ENCODE data around the gene THSD7A. TPM values are rescaled to one million over a fixed set of nuclear protein-coding genes. Genes with fewer than 3 reads are reported as not detected.
A peak's percentile ranks its signal among the peaks of the same experiment; 100 is the strongest.

Gene THSD7A
- total RNA-seq, 1 donor from 2014 or later, result 10.1 TPM

GRCh38 chr7:11394438-11394837 lies 437.6 kb downstream of the THSD7A start:
- DNase-seq (ENCODE audit: low spot score in 2 of 2), result no peak
- Histone ChIP-seq H3K36me3 (no peaks in the 10 kb centered on the region), H3K27ac (no peak overlapping the region), H3K4me3 (no peak overlapping the region), H3K9me3 (no peaks in the 10 kb centered on the region), H3K27me3 (no peaks in the 10 kb centered on the region), H3K4me1 (no peaks in the 10 kb centered on the region)
- TF ChIP-seq CTCF (IDR thresholded peaks at IDR 0.05), result no peak
- intact Hi-C loops (cut with DNase I), result no loop called here

- TF ChIP-seq CTCF (IDR thresholded peaks at IDR 0.05), result no peak
- intact Hi-C loops (cut with DNase I), result no loop called here
- no peak overlapping the region for H3K4me3 ChIP-seq
- H3K27ac ChIP-seq, result no peak overlapping the region
- H3K4me1 ChIP-seq, result no peaks in the 10 kb centered on the region
- H3K27me3 ChIP-seq, result no peaks in the 10 kb centered on the region
- DNase-seq (ENCODE audit: low spot score in 2 of 2), result no peak
- H3K36me3 ChIP-seq, result no peaks in the 10 kb centered on the region
- no peaks in the 10 kb centered on the region for H3K9me3 ChIP-seq
Measured at GRCh38 chr7:11379641-11380040, 452.4 kb downstream of the THSD7A start.

GRCh38 chr7:11376529-11376928 lies 455.5 kb downstream of the THSD7A start:
- no peaks in the 10 kb centered on the region for H3K36me3 ChIP-seq
- no peak overlapping the region for H3K27ac ChIP-seq
- DNase-seq (ENCODE audit: low spot score in 2 of 2), result no peak
- H3K27me3 ChIP-seq, result no peaks in the 10 kb centered on the region
- intact Hi-C loops (cut with DNase I), result no loop called here
- no peaks in the 10 kb centered on the region for H3K9me3 ChIP-seq
- H3K4me1 ChIP-seq, result no peaks in the 10 kb centered on the region
- H3K4me3 ChIP-seq, result no peak overlapping the region
- no peak for TF ChIP-seq CTCF (IDR thresholded peaks at IDR 0.05)

- intact Hi-C loops (cut with DNase I), result no loop called here
- no peaks in the 10 kb centered on the region for H3K27me3 ChIP-seq
- no peaks in the 10 kb centered on the region for H3K4me1 ChIP-seq
- H3K4me3 ChIP-seq, result no peak overlapping the region
- H3K9me3 ChIP-seq, result no peaks in the 10 kb centered on the region
- no peak for DNase-seq (ENCODE audit: low spot score in 2 of 2)
- no peak for TF ChIP-seq CTCF (IDR thresholded peaks at IDR 0.05)
- H3K27ac ChIP-seq, result no peak overlapping the region
- no peaks in the 10 kb centered on the region for H3K36me3 ChIP-seq
Measured at GRCh38 chr7:11374629-11375028, 457.4 kb downstream of the THSD7A start.

- Histone ChIP-seq H3K27ac (no peak overlapping the region), H3K4me3 (no peak overlapping the region), H3K36me3 (no peaks in the 10 kb centered on the region), H3K27me3 (no peaks in the 10 kb centered on the region), H3K9me3 (no peaks in the 10 kb centered on the region), H3K4me1 (no peaks in the 10 kb centered on the region)
- DNase-seq (ENCODE audit: low spot score in 2 of 2), result no peak
- TF ChIP-seq CTCF (IDR thresholded peaks at IDR 0.05), result peak in 1 of 3 experiments; percentile 26
- intact Hi-C loops (cut with DNase I), result no loop called here
Measured at GRCh38 chr7:11373546-11374142, 458.4 kb downstream of the THSD7A start.

- Histone ChIP-seq H3K9me3 (no peaks in the 10 kb centered on the region), H3K4me1 (no peaks in the 10 kb centered on the region), H3K4me3 (no peak overlapping the region), H3K27ac (no peak overlapping the region), H3K27me3 (no peaks in the 10 kb centered on the region), H3K36me3 (no peaks in the 10 kb centered on the region)
- no peak for DNase-seq (ENCODE audit: low spot score in 2 of 2)
- intact Hi-C loops (cut with DNase I), result no loop called here
- TF ChIP-seq CTCF (IDR thresholded peaks at IDR 0.05), result no peak
Measured at GRCh38 chr7:11369696-11370095, 462.3 kb downstream of the THSD7A start.
